ENCODE data around the gene INAFM2.

Gene INAFM2

GRCh38 chr15:40287968-40288367 is 35.5 kb upstream of the INAFM2 start (continued):
- TF ChIP-seq KLF1 (tag by site-specific recombination; IDR thresholded peaks at IDR 0.05) (peak; percentile 88), PATZ1 (tag by site-specific recombination; IDR thresholded peaks at IDR 0.05) (peak; percentile 57; the same call in 1 of the 2 replicates)

GRCh38 chr15:40289140-40289775 is 34.2 kb upstream of the INAFM2 start:
- ChIA-PET CTCF (interaction anchor here (0.6 to 1.9 kb wide), 9 partner anchors 14 to 132 kb away, joined by 3 to 8 read pairs (median 3); partner anchors contain the start of gene PLCB2), POLR2A (no interaction called here)
- H3K27ac ChIP-seq (ENCODE audit: extremely low read depth, low read depth, low read length), result no peak overlapping the region

GRCh38 chr15:40290545-40290917 is 33.0 kb upstream of the INAFM2 start:
- TF ChIP-seq TCF7L2 (IDR thresholded peaks at IDR 0.05; ENCODE audit: borderline replicate concordance, low read depth, low read length) (no peak), ZBTB6 (tag by site-specific recombination; IDR thresholded peaks at IDR 0.05) (peak; percentile 45; the same call in 1 of the 2 replicates)
- ChIA-PET CTCF (interaction anchor here (1.1 to 2.3 kb wide), 5 partner anchors 10 to 31 kb away, joined by 3 to 12 read pairs (median 8); no protein-coding TSS in a partner anchor), POLR2A (interaction anchor here (1.0 kb wide), 1 partner anchor 27 kb away, joined by 3 read pairs; no protein-coding TSS in a partner anchor)
- H3K36me3 ChIP-seq (ENCODE audit: control insufficient read depth in 2 of 2, insufficient read depth in 1 of 2, low read length in 2 of 2), result no peaks in the 10 kb centered on the region
- H3K4me1 ChIP-seq (ENCODE audit: control insufficient read depth, insufficient read depth, low read length), result peaks cover 6% of the 10 kb centered on the region
- H3K27ac ChIP-seq (ENCODE audit: extremely low read depth, low read depth, low read length), result no peak overlapping the region
- H3K9me3 ChIP-seq (ENCODE audit: control insufficient read depth, insufficient read depth, low read depth, low read length), result no peaks in the 10 kb centered on the region
- H3K4me3 ChIP-seq (ENCODE audit: low read depth, low read length), result no peak overlapping the region

More at GRCh38 chr15:40289140-40289775, 34.2 kb upstream of the INAFM2 start:
- Histone ChIP-seq H3K4me3 (ENCODE audit: low read depth, low read length) (no peak overlapping the region), H3K9me3 (ENCODE audit: control insufficient read depth, insufficient read depth, low read depth, low read length) (no peaks in the 10 kb centered on the region), H3K4me1 (ENCODE audit: control insufficient read depth, insufficient read depth, low read length) (peaks cover 6% of the 10 kb centered on the region), H3K36me3 (ENCODE audit: control insufficient read depth in 2 of 2, insufficient read depth in 1 of 2, low read length in 2 of 2) (no peaks in the 10 kb centered on the region)
- TF ChIP-seq ZBTB10 (tag by site-specific recombination; IDR thresholded peaks at IDR 0.05) (no peak), ZIC2 (tag by site-specific recombination; IDR thresholded peaks at IDR 0.05) (peak; percentile 40), ZNF16 (tag by site-specific recombination; IDR thresholded peaks at IDR 0.05; ENCODE audit: low read depth) (no peak), ZNF394 (tag by site-specific recombination; IDR thresholded peaks at IDR 0.05; ENCODE audit: borderline replicate concordance) (peak; percentile 82; the same call in 1 of the 2 replicates), GLIS1 (tag by site-specific recombination; IDR thresholded peaks at IDR 0.05) (peak; percentile 14; the same call in 1 of the 2 replicates), ZBTB48 (tag by site-specific recombination; IDR thresholded peaks at IDR 0.05) (no peak), ZBTB6 (tag by site-specific recombination; IDR thresholded peaks at IDR 0.05) (no peak)
